ENCODE results near the gene NHSL2.

NHSL2 gene

GRCh38 chrX:72180539-72180938, 269.9 kb downstream of the NHSL2 start:
- DNase-seq (ENCODE audit: low spot score): no peak

GRCh38 chrX:72181178-72182125, 270.8 kb downstream of the NHSL2 start, which contains the start of gene PIN4:
Gene PIN4, plus strand, starts transcription at chrX:72181757. Its CDS starts 29 bp downstream, at chrX:72181786.
- DNase-seq (ENCODE audit: low spot score): peak; percentile 80

DNA sequence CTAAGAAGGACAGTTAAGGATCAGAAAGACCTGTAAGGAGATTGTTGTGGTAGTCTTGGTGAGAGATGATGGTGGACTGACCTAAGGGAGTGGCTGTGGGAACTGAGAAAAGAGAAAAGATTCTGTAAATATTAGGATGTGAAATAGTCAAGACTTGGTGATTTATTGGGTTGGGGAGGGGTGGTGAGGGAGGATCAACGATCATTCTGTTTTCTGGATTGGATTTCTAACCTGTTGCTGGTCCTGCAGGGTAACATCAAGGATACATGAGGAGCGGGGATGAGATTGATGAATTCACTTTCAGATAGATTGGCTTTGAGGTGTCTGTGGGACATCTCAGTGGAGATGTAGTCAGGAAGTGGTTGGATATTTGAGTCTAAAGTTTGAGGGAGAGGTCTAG, 272.3 kb downstream of the NHSL2 start:
- no peak for DNase-seq (ENCODE audit: low spot score)

- peak; percentile 17 for DNase-seq (ENCODE audit: low spot score)
These were observed 291.3 kb downstream of the NHSL2 start for GRCh38 chrX:72201836-72202536.
